GM21717 (cell line): ENCODE data around the gene IFT25.

ENCODE experiments used
- ATAC-seq: cut with Tn5 transposase; IDR thresholded peaks from one replicate; pipeline ENCODE4 v1.9.1; 2021; ENCODE audit warnings: mild to moderate bottlenecking, moderate library complexity; ENCODE audit not compliant: unreplicated experiment

Gene IFT25

GRCh38 chr1:53957194-53957818, 11.8 kb upstream of the IFT25 start:
- no peak for ATAC-seq

- ATAC-seq: no peak
Measured at GRCh38 chr1:53956308-53957168, 11.0 kb upstream of the IFT25 start.

GRCh38 chr1:53954128-53954527, 8.6 kb upstream of the IFT25 start:
- no peak for ATAC-seq

DNA sequence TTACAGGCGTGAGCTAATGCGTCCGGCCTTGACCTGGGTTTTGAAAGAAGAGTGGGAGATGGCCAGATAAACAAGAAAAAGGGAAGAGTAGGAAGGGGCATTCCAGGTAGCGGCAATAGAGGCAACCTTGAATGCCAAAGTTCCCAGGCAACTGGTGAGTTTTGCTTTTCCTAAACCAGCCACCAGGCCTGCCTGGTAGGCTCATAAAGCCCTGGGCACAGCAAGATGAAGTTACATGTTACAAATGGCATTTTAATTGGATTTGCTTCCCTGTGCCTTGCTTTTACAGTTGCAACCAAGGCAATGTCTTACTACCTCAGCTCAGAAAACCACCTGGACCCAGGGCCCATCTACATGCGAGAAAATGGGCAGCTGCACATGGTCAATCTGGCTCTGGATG, 6.2 kb upstream of the IFT25 start:
- no peak for ATAC-seq

GRCh38 chr1:53949023-53949990, 3.8 kb upstream of the IFT25 start:
- no peak for ATAC-seq

DNA sequence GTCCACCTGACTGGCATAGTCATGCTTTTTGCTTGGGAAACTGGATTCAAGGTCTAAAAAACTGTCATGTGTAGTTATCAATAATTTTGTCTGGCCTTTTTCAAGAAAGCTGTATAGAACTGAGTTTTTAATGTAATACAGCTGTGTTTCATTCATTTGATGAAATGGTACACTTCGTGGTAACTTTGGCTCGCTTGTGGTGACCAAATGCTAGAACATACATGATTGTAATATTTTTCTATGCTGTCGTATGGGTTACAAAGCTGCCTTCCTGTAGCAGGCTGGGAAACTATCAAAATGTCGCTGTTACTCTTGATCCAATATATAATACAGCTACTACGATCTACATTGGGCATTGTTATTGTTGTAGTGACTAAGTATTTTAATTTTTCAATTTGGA, 2.8 kb upstream of the IFT25 start:
- ATAC-seq: no peak

GRCh38 chr1:53947172-53947907, 1.8 kb upstream of the IFT25 start:
- no peak for ATAC-seq

DNA sequence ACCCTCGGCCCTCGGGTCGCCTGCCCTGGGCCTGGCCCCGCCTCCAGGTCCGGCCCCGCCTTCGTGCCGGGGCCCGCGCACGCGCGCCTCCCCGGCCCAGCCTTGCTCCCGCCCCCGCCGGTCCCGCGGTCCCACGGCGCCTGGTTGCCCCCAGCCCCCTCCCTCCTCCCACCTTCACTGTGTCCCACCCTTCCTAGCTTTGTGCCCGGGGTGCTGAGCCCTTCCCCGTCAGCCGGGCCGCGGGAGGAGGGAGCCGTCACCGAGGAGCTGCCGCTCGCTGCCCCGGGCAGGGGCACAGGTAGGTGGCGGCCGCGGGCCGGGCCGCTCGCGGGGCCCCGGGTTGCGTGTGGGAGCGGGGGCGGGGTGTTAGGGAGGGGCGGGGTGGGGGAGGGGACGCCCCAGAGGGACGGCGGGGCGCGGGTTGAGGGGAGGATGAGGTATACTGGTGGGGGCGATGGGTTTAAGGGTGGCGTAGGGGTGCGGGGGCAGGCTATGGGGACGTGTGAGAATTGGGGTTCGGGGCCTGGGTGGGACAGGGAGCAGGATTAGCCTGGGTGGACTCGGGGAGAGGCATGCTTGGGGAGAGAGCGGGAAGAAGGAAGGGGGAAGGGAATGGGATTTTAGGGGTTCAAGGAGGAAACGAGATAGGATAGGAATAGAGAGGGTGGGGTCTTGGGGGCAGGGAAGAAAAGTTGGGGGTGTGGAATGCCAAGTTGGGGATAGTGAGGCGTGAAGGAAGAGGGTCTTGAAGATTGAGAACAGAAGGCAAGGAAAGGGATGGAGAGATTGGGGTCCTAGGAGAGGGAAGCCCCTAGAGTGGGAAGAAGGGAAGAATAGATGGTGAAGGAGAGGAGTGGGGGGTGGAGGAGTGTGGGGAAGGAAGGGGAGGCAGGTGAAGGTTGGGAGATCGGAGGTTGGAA, 1.0 kb upstream of the IFT25 start, which contains the start of gene LRRC42:
TSS of gene LRRC42 (plus strand) at position 99 of the 920 bp plus-strand sequence. CDS start 5,650 bp downstream, outside the sequence.
- peak; percentile 60 for ATAC-seq

- ATAC-seq: no peak
Measured at GRCh38 chr1:53945183-53945432, 391 bp downstream of the IFT25 start.

- ATAC-seq: no peak
Measured at GRCh38 chr1:53944469-53945182, 873 bp downstream of the IFT25 start.

- no peak for ATAC-seq
Measured at GRCh38 chr1:53943490-53944043, 1.9 kb downstream of the IFT25 start.

- ATAC-seq: no peak
Measured at GRCh38 chr1:53943090-53943489, 2.4 kb downstream of the IFT25 start.

- ATAC-seq: no peak
Measured at GRCh38 chr1:53942127-53942957, 3.2 kb downstream of the IFT25 start.

DNA sequence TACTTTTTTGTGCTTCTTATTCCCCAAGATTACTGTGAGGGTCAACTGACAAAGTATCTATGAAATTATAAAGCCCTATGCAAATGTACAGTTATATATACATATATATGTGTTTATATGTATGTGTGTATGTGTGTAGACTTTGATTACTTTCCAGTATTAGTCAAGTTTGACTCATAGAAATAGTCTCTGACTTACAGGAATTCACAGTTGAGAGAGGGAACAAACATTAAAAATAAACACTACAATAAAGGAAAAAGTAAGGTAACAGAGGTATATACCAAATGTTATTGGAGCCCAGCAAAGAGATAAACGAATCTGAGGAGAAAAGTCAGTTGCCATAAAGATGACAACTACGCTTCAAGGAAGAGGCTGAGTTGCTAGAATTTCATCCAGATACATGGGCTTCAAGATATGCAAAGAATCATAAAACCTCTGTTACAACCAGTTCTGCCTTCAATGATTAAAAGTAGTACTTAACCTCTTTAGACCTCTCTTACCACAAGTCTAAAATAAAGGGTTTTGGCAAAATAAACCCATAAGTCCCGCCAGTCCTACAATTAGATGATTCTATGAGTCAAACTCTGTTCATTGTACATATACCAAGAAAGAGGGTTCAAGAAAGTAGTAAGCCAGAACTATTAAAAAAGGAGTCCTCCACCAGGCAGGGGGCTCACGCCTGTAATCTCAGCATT, 7.2 kb downstream of the IFT25 start:
- ATAC-seq: no peak

- no peak for ATAC-seq
Measured at GRCh38 chr1:53936430-53936829, 9.1 kb downstream of the IFT25 start.

- ATAC-seq: no peak
Measured at GRCh38 chr1:53934170-53934765, 11.2 kb downstream of the IFT25 start.

DNA sequence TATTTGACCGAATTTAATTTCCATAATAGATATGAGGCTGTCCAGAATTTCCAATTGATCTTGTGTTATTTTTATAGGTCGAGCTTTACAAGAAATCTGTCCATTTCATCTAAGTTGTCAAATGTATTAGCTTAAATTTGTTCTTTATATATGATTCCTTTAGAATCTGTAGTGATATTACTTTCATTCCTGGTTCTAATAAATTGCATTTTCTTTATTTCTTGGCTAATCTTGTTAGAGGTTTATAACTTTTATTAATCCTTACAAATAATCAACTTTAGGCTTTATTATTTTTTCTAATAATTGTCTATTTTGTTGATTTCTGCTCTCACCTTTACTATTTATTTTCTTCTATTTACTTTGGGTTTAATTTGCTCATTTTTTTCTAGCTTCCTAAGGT, 14.0 kb downstream of the IFT25 start:
- ATAC-seq: no peak
